NCI-H146 treated with DMSO at 0.1 percent for 48 hours (cell line): ENCODE data around the gene ZFP36L1.

Experiments
- DNase-seq: peaks from one replicate; lab custom pipeline; 2025; ENCODE audit not compliant: unreplicated experiment; lab: John Stamatoyannopoulos, UW

Gene ZFP36L1

GRCh38 chr14:68741839-68742470 is 50.9 kb downstream of the ZFP36L1 start:
- DNase-seq = no peak

- no peak for DNase-seq
Observed at GRCh38 chr14:68741477-68741791, 51.4 kb downstream of the ZFP36L1 start.

DNA sequence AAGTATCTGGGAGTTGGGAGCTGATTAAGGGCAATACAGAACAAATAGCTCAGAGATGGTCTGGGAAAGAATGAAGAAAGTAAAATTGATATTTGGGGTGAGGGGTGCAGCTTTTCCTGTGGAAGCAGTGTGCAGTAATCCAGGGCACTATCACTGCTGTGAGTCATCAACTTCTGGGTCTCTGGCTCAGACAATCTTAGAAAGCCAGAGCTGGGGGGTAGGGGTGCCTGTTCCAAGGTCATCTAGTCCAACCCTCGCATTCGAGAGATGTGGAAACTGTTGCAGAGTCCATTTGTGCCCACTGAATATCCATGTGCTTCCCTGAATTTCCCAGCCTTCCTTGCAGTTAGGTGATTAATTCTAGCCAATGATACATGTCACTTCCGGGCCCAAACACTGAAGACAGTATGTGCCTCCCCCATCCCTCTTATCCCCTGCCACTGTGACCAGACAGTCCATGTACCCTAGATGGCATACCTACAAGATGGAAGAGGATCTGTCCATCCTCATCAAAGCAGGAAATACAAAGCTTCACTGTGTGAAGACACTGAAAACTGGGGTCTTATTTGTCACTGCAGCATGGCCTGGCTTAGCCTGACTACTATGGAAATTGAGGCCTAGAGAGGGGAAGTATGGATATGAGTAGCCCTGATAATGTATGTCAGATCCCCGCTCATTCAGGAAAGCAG is 51.9 kb downstream of the ZFP36L1 start:
- DNase-seq = no peak

DNA sequence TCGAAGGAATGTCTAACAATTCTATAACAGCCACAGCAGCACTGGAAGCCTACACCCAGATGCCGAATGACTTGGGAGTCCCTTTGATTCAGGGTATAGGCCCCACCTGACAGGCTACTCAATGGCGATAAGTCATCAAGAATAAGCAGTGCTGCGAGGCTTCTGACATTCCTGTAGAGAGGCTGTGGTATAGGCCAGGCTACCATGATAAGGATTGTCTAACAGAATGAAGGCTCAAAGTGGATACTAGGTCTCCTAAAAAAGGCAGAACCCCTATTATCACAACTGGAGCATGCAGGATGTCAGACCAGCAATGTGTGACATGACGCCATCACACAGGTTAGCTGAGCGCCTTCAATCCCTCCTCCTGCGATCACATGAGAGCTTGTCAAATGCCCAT is 53.2 kb downstream of the ZFP36L1 start:
- DNase-seq = no peak

GRCh38 chr14:68738559-68738958 is 54.3 kb downstream of the ZFP36L1 start:
- no peak for DNase-seq
